IMR-90 (cell line): ENCODE results near the gene USP47. TPM values are rescaled to one million over a fixed set of nuclear protein-coding genes. Genes with fewer than 3 reads are reported as not detected.

Experiments
- ATAC-seq: fragments of 200-7000 bp; cut with Tn5 transposase; 2 replicates; pipeline ENCODE4 v1.9.1; 2020; ENCODE audit warnings: low read depth, mild to moderate bottlenecking, moderate library complexity
- BruUV-seq: library from RNA; stranded (reverse); fragments of 400-500 nt; replicated peaks from 2 replicates; lab custom pipeline; 2021; lab: Mats Ljungman, UMichigan
- CTCF ChIA-PET: fragments of 300-600 bp; formaldehyde crosslinking; extraction: SDS; loops from one replicate; lab custom pipeline; 2021; ENCODE audit warnings: antibody characterized with exemption; lab: Yijun Ruan, JAX
- POLR2A ChIA-PET: fragments of 300-600 bp; sonication (Branson Sonifier 250); formaldehyde crosslinking; loops from one replicate; lab custom pipeline; 2022; ENCODE audit warnings: antibody characterized with exemption; ENCODE audit not compliant: unreplicated experiment; lab: Charles Lee
- DNase-seq: peaks from one replicate; pipeline ENCODE4 v3.0.0; 2013
- H2AFZ ChIP-seq: replicated peaks from 2 replicates; pipeline ENCODE3; 2013; ENCODE audit warnings: low read length, mild to moderate bottlenecking; ENCODE audit not compliant: poor library complexity
- H2AK5ac ChIP-seq: 2 replicates; pipeline ENCODE4 v1.6.1; 2013; ENCODE audit warnings: low read depth, low read length, inconsistent platforms
- H2AK9ac ChIP-seq: replicated peaks from 2 replicates; pipeline ENCODE3; 2013; ENCODE audit warnings: mild to moderate bottlenecking, low read depth, low read length, moderate library complexity; ENCODE audit not compliant: poor library complexity
- H2BK120ac ChIP-seq: 2 replicates; pipeline ENCODE4 v1.6.1; 2013; ENCODE audit warnings: low read depth, low read length, inconsistent platforms
- H2BK15ac ChIP-seq: 3 replicates; pipeline ENCODE4 v1.6.1; 2013; ENCODE audit warnings: low read depth, low read length, inconsistent platforms
- H2BK20ac ChIP-seq: 2 replicates; pipeline ENCODE4 v1.6.1; 2013; ENCODE audit warnings: low read depth, mild to moderate bottlenecking, inconsistent platforms, low read length, moderate library complexity
- H2BK5ac ChIP-seq: 2 replicates; pipeline ENCODE4 v1.6.1; 2013; ENCODE audit warnings: mild to moderate bottlenecking, low read depth, low read length, inconsistent platforms; ENCODE audit not compliant: poor library complexity, severe bottlenecking
- H3K14ac ChIP-seq: replicated peaks from 2 replicates; pipeline ENCODE4 v1.6.1; 2013; ENCODE audit warnings: low read depth, low read length, inconsistent platforms
- H3K18ac ChIP-seq: 2 replicates; pipeline ENCODE4 v1.6.1; 2013; ENCODE audit warnings: low read depth, low read length, control low read depth
- H3K23ac ChIP-seq: 2 replicates; pipeline ENCODE4 v1.6.1; 2013; ENCODE audit warnings: low read depth, low read length, inconsistent platforms
- H3K27ac ChIP-seq: 2 replicates; pipeline ENCODE4 v1.5.1; 2013; ENCODE audit warnings: mild to moderate bottlenecking, control low read depth, low read length; ENCODE audit not compliant: insufficient read depth
- H3K27me3 ChIP-seq: 2 replicates; pipeline ENCODE4 v1.6.1; 2013; ENCODE audit warnings: low read length; ENCODE audit not compliant: control insufficient read depth, insufficient read depth
- H3K36me3 ChIP-seq: 2 replicates; pipeline ENCODE4 v1.6.1; 2013; ENCODE audit warnings: low read length, mixed read lengths; ENCODE audit not compliant: control insufficient read depth, insufficient read depth
- H3K4ac ChIP-seq: 2 replicates; pipeline ENCODE4 v1.6.1; 2013; ENCODE audit warnings: low read depth, low read length, inconsistent platforms
- H3K4me1 ChIP-seq: 2 replicates; pipeline ENCODE4 v1.6.1; 2013; ENCODE audit warnings: low read length, mixed read lengths; ENCODE audit not compliant: control insufficient read depth, insufficient read depth
- H3K4me2 ChIP-seq: 2 replicates; pipeline ENCODE4 v1.6.1; 2013; ENCODE audit warnings: low read depth, mild to moderate bottlenecking, control low read depth, low read length, moderate library complexity
- H3K4me3 ChIP-seq: 2 replicates; pipeline ENCODE4 v1.5.1; 2013; ENCODE audit warnings: low read depth, mild to moderate bottlenecking, control low read depth, low read length, moderate library complexity; ENCODE audit not compliant: insufficient read depth
- H3K56ac ChIP-seq: 2 replicates; pipeline ENCODE4 v1.6.1; 2013; ENCODE audit warnings: low read length, inconsistent platforms; ENCODE audit not compliant: insufficient read depth; ENCODE audit errors: extremely low read depth
- H3K79me1 ChIP-seq, 2 experiments: 2 replicates each; pipeline ENCODE4 v1.6.1; 2013; ENCODE audit warnings: low read length in 2 of 2, inconsistent platforms in 1 of 2, low read depth in 1 of 2
- H3K9ac ChIP-seq: 2 replicates; pipeline ENCODE4 v1.6.1; 2013; ENCODE audit warnings: low read depth, low read length, control low read depth
- H3K9me1 ChIP-seq: 2 replicates; pipeline ENCODE4 v1.6.1; 2013; ENCODE audit warnings: low read length, inconsistent platforms; ENCODE audit not compliant: insufficient read depth
- H3K9me3 ChIP-seq: 2 replicates; pipeline ENCODE4 v1.6.1; 2013; ENCODE audit warnings: low read length; ENCODE audit not compliant: control insufficient read depth, insufficient read depth
- H4K20me1 ChIP-seq: 2 replicates; pipeline ENCODE4 v1.6.1; 2013; ENCODE audit warnings: low read length, inconsistent platforms; ENCODE audit not compliant: insufficient read depth
- H4K5ac ChIP-seq: 2 replicates; pipeline ENCODE4 v1.6.1; 2013; ENCODE audit warnings: mild to moderate bottlenecking, low read depth, low read length, control low read depth
- H4K8ac ChIP-seq, 2 experiments: 2 replicates each; pipeline ENCODE4 v1.6.1; 2013; ENCODE audit warnings: low read depth in 2 of 2, low read length in 2 of 2, control low read depth in 1 of 2, inconsistent platforms in 1 of 2
- H4K91ac ChIP-seq: 2 replicates; pipeline ENCODE4 v1.6.1; 2013; ENCODE audit warnings: low read depth, low read length, inconsistent platforms; ENCODE audit not compliant: insufficient read depth
- BHLHE40 ChIP-seq: fragments of 150-350 bp; IDR thresholded peaks from 2 replicates; pipeline ENCODE4 v1.6.1; 2016; ENCODE audit warnings: mild to moderate bottlenecking, low read depth, low read length
- CEBPB ChIP-seq: IDR thresholded peaks from 2 replicates; pipeline ENCODE4 v1.6.1; 2012; ENCODE audit warnings: low read depth, low read length, improper control_type of control experiment
- CHD1 ChIP-seq: IDR thresholded peaks from 2 replicates; pipeline ENCODE4 v1.6.1; 2012; ENCODE audit warnings: low read depth, low read length, improper control_type of control experiment
- MXI1 ChIP-seq: IDR thresholded peaks from 2 replicates; pipeline ENCODE4 v1.6.1; 2012; ENCODE audit warnings: low read depth, mild to moderate bottlenecking, low read length, moderate library complexity, borderline replicate concordance
- WGBS, 2 experiments: methylation state at CpG; one replicate each; pipeline versions ENCODE4 v1.1.5 to v1.1.7; 2013; ENCODE audit warnings: missing lambda C conversion rate in 2 of 2; ENCODE audit not compliant: insufficient read length in 1 of 2; ENCODE audit errors: extremely low coverage in 2 of 2; 5-methylcytosine and 5-hydroxymethylcytosine counted together
- dilution Hi-C: fragments of 300-500 bp; cut with HindIII; formaldehyde crosslinking; loops from one replicate; pipeline ENCODE4 v1.14.3; 2018; ENCODE audit warnings: low sequenced_read_pairs; ENCODE audit not compliant: unreplicated experiment
- in situ Hi-C: fragments of 300-500 bp; cut with MboI; formaldehyde crosslinking; loops from 3 replicates; pipeline ENCODE4 v1.14.3; 2019; ENCODE audit warnings: low sequenced_read_pairs, inconsistent platforms, mixed read lengths
- intact Hi-C: fragments of 100-400 bp; cut with micrococcal nuclease; formaldehyde crosslinking; loops from 2 replicates; pipeline ENCODE4 v1.10.0; 2022
- polyA plus RNA-seq, 3 experiments: library from polyadenylated mRNA; depleted of rRNA; stranded (reverse); fragments of >200 nt; gene quantifications; 2 replicates each; pipeline ENCODE4 v1.2.3, GENCODE V29; 2012; ENCODE audit warnings: low replicate concordance in 1 of 3
- total RNA-seq: library from RNA; depleted of rRNA; stranded (reverse); fragments of >200 nt; gene quantifications from 2 replicates; pipeline ENCODE4 v1.2.3, GENCODE V29; 2012

Gene USP47
- total and polyA plus RNA-seq, 2 of the 4 experiments (the other 2 are of a cell fraction) = 15.0 to 110 TPM

- peak; percentile 15; the same call in 1 of the 2 replicates for TF ChIP-seq BHLHE40
- peak; percentile 45; the same call in 1 of the 2 replicates for TF ChIP-seq MXI1
Observed at GRCh38 chr11:11987503-11988022, 145.8 kb downstream of the USP47 start (continued).

GRCh38 chr11:11988099-11988651 lies 146.4 kb downstream of the USP47 start:
- Histone ChIP-seq H3K18ac (peak overlapping the region; percentile 54), H4K20me1 (peaks cover 22% of the 10 kb centered on the region), H2AFZ (peak overlapping the region; percentile 27), H2BK20ac (peak overlapping the region; percentile 63), H2BK120ac (peak overlapping the region; percentile 89), H3K4me3 (no peak overlapping the region; the same call in 1 of the 2 replicates), H2AK5ac (peak overlapping the region; percentile 90), H3K4ac (peak overlapping the region; percentile 87), H3K4me1 (peaks cover 39% of the 10 kb centered on the region), H4K5ac (peak overlapping the region; percentile 50), H4K8ac (peak overlapping the region; percentile 67 to 70), H2BK5ac (peak overlapping the region; percentile 85), H3K27me3 (no peaks in the 10 kb centered on the region), H3K79me1 (peaks cover 38 to 87% of the 10 kb centered on the region in 2 experiments), H2BK15ac (peak overlapping the region; percentile 56), H4K91ac (peak overlapping the region; percentile 78), H3K4me2 (peak overlapping the region; percentile 80), H3K9ac (peak overlapping the region; percentile 16; the same call in 1 of the 2 replicates), H3K9me1 (peaks cover 44% of the 10 kb centered on the region), H3K9me3 (no peaks in the 10 kb centered on the region; the same call in 1 of the 2 replicates), H2AK9ac (peak overlapping the region; percentile 58), H3K23ac (peak overlapping the region; percentile 86), H3K36me3 (peaks cover 14% of the 10 kb centered on the region), H3K27ac (peak overlapping the region; percentile 93), H3K14ac (peak overlapping the region; percentile 88), H3K56ac (peak overlapping the region; percentile 48)
- POLR2A ChIA-PET = no interaction called here
- ATAC-seq (peak; percentile 63), DNase-seq (peak; percentile 87)
- no TSS peak for BruUV-seq
- dilution Hi-C loops (no loop called here), in situ Hi-C loops (no loop called here), intact Hi-C loops (loop anchor here (5.0 kb wide), 1 partner anchor 54 kb away; no protein-coding TSS in a partner anchor)
- CTCF ChIA-PET = interaction anchor here (0.6 to 1.8 kb wide), 3 partner anchors 17 to 44 kb away, joined by 3 to 4 read pairs (median 4); no protein-coding TSS in a partner anchor
- no CpG with 5 or more reads among the region's 7 CpGs for WGBS, 2 experiments
- TF ChIP-seq CHD1 = no peak
- peak; percentile 50; the same call in 1 of the 2 replicates for TF ChIP-seq CEBPB
